Kasumi-1 (cell line): ENCODE data around the gene SPATA19.

ENCODE experiments used
- DNase-seq, 2 experiments: peaks; one replicate each; lab custom pipeline; 2025; lab: John Stamatoyannopoulos, UW

The SPATA19 gene

GRCh38 chr11:133818302-133818701, 27.0 kb downstream of the SPATA19 start:
- DNase-seq: no peak

GRCh38 chr11:133817449-133817848, 27.9 kb downstream of the SPATA19 start:
- DNase-seq: no peak

- DNase-seq: no peak
These were observed 29.0 kb downstream of the SPATA19 start for GRCh38 chr11:133816146-133816870.

GRCh38 chr11:133815636-133816035, 29.7 kb downstream of the SPATA19 start:
- no peak for DNase-seq

- no peak for DNase-seq
These were observed 30.7 kb downstream of the SPATA19 start for GRCh38 chr11:133814588-133815100.

GRCh38 chr11:133811850-133812685, 33.2 kb downstream of the SPATA19 start:
- no peak for DNase-seq

GRCh38 chr11:133810766-133811165, 34.5 kb downstream of the SPATA19 start:
- DNase-seq: no peak

- no peak for DNase-seq
These were observed 35.5 kb downstream of the SPATA19 start for GRCh38 chr11:133809569-133810491.

GRCh38 chr11:133808393-133809140, 36.7 kb downstream of the SPATA19 start:
- no peak for DNase-seq

GRCh38 chr11:133803026-133803425, 42.3 kb downstream of the SPATA19 start:
- no peak for DNase-seq

- DNase-seq: no peak
These were observed 44.0 kb downstream of the SPATA19 start for GRCh38 chr11:133801356-133801755.

- DNase-seq: no peak
These were observed 44.6 kb downstream of the SPATA19 start for GRCh38 chr11:133800666-133801065.

GRCh38 chr11:133797554-133797953, 47.8 kb downstream of the SPATA19 start:
- no peak for DNase-seq

GRCh38 chr11:133796043-133796795, 49.1 kb downstream of the SPATA19 start:
- no peak for DNase-seq

GRCh38 chr11:133795088-133795487, 50.2 kb downstream of the SPATA19 start:
- no peak for DNase-seq

GRCh38 chr11:133794205-133794604, 51.1 kb downstream of the SPATA19 start:
- no peak for DNase-seq

- DNase-seq: no peak
These were observed 51.9 kb downstream of the SPATA19 start for GRCh38 chr11:133793271-133794035.

GRCh38 chr11:133790995-133791394, 54.3 kb downstream of the SPATA19 start:
- DNase-seq: no peak
